Endothelial cell of umbilical vein (primary cell): ENCODE results near the gene BAG2.

Experiments
- CTCF ChIP-seq, 2 donors: IDR thresholded peaks; 1 replicate in 1 of 2; 2 replicates in 1 of 2; pipeline ENCODE4 v1.5.1; 2011; ENCODE audit warnings: low read length in 2 of 2, mild to moderate bottlenecking in 2 of 2, moderate library complexity in 2 of 2, control low read depth in 1 of 2, inconsistent platforms in 1 of 2, low read depth in 1 of 2; ENCODE audit not compliant: insufficient read depth in 1 of 2; ENCODE audit errors: extremely low read depth in 1 of 2
- EZH2 ChIP-seq: IDR thresholded peaks from 2 replicates; pipeline ENCODE4 v1.6.1; 2012; ENCODE audit warnings: borderline replicate concordance, low read depth, mild to moderate bottlenecking, moderate library complexity, low read length, inconsistent platforms; ENCODE audit not compliant: severe bottlenecking
- GATA2 ChIP-seq: IDR thresholded peaks from 2 replicates; pipeline ENCODE4 v1.7.0; 2011; ENCODE audit warnings: low read depth, mild to moderate bottlenecking, moderate library complexity, mixed read lengths, low read length; ENCODE audit not compliant: insufficient read length, insufficient read depth
- JUN ChIP-seq: IDR thresholded peaks from 2 replicates; pipeline ENCODE4 v1.6.1; 2011; ENCODE audit warnings: borderline replicate concordance, low read depth; ENCODE audit not compliant: insufficient read length, insufficient read depth
- MYC ChIP-seq: IDR thresholded peaks from one replicate; pipeline ENCODE4 v1.6.1; 2011; ENCODE audit warnings: mild to moderate bottlenecking, low read depth, low read length
- POLR2A ChIP-seq: IDR thresholded peaks from 2 replicates; pipeline ENCODE4 v1.6.1; 2012; ENCODE audit warnings: low read depth, mild to moderate bottlenecking, control low read depth, low read length
- POLR2AphosphoS5 ChIP-seq: IDR thresholded peaks from 2 replicates; pipeline ENCODE4 v1.6.1; 2012; ENCODE audit warnings: low read depth, mild to moderate bottlenecking, control low read depth, low read length, moderate library complexity; ENCODE audit not compliant: insufficient read depth
- TF ChIP-seq, protein P1 (sequence below): IDR thresholded peaks from 2 replicates; pipeline ENCODE4 v1.6.1; 2011; ENCODE audit not compliant: insufficient read depth, insufficient read length

- TF ChIP-seq CTCF (IDR thresholded peaks at IDR 0.05; ENCODE audit: extremely low read depth in 1 of 2, insufficient read depth in 1 of 2, low read depth in 1 of 2, low read length in 2 of 2) (no peak), POLR2A (no peak), JUN (no peak), POLR2AphosphoS5 (no peak), GATA2 (no peak), MYC (no peak), EZH2 (no peak)
- TF ChIP-seq, protein P1, sequence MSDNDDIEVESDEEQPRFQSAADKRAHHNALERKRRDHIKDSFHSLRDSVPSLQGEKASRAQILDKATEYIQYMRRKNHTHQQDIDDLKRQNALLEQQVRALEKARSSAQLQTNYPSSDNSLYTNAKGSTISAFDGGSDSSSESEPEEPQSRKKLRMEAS: no peak
Observed at GRCh38 chr6:57226221-57226620, 54.1 kb downstream of the BAG2 start.
